ENCODE data around the gene QRFP. TPM values are rescaled to one million over a fixed set of nuclear protein-coding genes. Genes with fewer than 3 reads are reported as not detected.

Gene QRFP
- polyA plus RNA-seq, 3 donors: 0.18 to 0.60 (median 0.21) TPM

DNA sequence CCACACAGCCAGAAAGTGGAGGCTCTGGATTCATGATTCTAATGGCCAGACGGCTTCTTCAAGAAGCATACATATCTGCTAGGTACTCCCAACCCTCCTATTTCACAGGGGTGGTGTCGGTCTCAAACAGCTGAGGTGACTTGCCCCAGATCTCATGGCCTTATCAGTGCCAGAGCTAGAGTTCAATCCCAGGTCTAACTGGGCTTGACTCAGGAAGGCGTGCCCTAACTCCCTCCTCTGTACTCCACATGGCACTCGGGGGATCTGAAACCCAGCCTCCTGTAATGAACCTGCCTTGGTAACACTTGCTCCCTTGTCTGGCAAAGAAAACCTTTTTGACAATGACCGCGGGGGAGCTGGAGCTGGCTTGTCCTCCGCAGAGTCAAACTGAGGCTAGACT lies 2.1 kb downstream of the QRFP start:
- Mint-ChIP-seq H3K36me3 (peaks cover 0 to 15% of the 10 kb centered on the region in 2 donors), H3K9me3 (peaks cover 0 to 1% (median 0%) of the 10 kb centered on the region in 7 donors), H3K27me3 (ENCODE audit: low read depth in 3 of 3) (peaks cover under 1 to 3% (median 1%) of the 10 kb centered on the region in 3 donors), H3K27ac (peak overlapping the region in 1 of 7 donors; percentile 20), H3K4me3 (no peak overlapping the region), H3K4me1 (peaks cover 20% of the 10 kb centered on the region)
- Histone ChIP-seq H3K9ac (ENCODE audit: insufficient read depth, low read length, poor library complexity, severe bottlenecking) (no peak overlapping the region), H2AFZ (ENCODE audit: insufficient read depth, low read depth, low read length, poor library complexity, severe bottlenecking) (no peak overlapping the region), H3K27ac (ENCODE audit: low read depth in 1 of 2, low read length in 2 of 2) (no peak overlapping the region), H3K36me3 (replicated peaks in 1 of 2; ENCODE audit: control insufficient read depth in 1 of 2, insufficient read depth in 2 of 2, low read length in 2 of 2) (peaks cover 4 to 7% of the 10 kb centered on the region in 2 donors), H3K27me3 (ENCODE audit: control insufficient read depth in 2 of 2, insufficient read depth in 2 of 2, low read length in 2 of 2) (no peaks in the 10 kb centered on the region), H4K20me1 (ENCODE audit: insufficient read depth, low read length) (no peaks in the 10 kb centered on the region), H3K4me3 (replicated peaks in 1 of 3; ENCODE audit: low read depth in 2 of 3, low read length in 3 of 3) (no peak overlapping the region), H3K9me3 (replicated peaks in 1 of 2; ENCODE audit: control insufficient read depth in 1 of 2, insufficient read depth in 1 of 2, low read length in 2 of 2) (no peaks in the 10 kb centered on the region), H3K4me2 (replicated peaks; ENCODE audit: extremely low read depth, low read length, poor library complexity, severe bottlenecking) (no peak overlapping the region), H3K4me1 (ENCODE audit: control insufficient read depth in 1 of 2, insufficient read depth in 2 of 2, low read length in 2 of 2) (peaks cover 17 to 18% of the 10 kb centered on the region in 2 donors), H3K79me2 (ENCODE audit: insufficient read depth, low read length) (no peaks in the 10 kb centered on the region)
- 98% methylated on average over 7 of the region's 7 CpGs for WGBS (ENCODE audit: insufficient coverage)
- intact Hi-C loops (cut with micrococcal nuclease): no loop called here
- DNase-seq: no peak
- TF ChIP-seq, protein P1, sequence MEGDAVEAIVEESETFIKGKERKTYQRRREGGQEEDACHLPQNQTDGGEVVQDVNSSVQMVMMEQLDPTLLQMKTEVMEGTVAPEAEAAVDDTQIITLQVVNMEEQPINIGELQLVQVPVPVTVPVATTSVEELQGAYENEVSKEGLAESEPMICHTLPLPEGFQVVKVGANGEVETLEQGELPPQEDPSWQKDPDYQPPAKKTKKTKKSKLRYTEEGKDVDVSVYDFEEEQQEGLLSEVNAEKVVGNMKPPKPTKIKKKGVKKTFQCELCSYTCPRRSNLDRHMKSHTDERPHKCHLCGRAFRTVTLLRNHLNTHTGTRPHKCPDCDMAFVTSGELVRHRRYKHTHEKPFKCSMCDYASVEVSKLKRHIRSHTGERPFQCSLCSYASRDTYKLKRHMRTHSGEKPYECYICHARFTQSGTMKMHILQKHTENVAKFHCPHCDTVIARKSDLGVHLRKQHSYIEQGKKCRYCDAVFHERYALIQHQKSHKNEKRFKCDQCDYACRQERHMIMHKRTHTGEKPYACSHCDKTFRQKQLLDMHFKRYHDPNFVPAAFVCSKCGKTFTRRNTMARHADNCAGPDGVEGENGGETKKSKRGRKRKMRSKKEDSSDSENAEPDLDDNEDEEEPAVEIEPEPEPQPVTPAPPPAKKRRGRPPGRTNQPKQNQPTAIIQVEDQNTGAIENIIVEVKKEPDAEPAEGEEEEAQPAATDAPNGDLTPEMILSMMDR (IDR thresholded peaks at IDR 0.05): no peak

DNA sequence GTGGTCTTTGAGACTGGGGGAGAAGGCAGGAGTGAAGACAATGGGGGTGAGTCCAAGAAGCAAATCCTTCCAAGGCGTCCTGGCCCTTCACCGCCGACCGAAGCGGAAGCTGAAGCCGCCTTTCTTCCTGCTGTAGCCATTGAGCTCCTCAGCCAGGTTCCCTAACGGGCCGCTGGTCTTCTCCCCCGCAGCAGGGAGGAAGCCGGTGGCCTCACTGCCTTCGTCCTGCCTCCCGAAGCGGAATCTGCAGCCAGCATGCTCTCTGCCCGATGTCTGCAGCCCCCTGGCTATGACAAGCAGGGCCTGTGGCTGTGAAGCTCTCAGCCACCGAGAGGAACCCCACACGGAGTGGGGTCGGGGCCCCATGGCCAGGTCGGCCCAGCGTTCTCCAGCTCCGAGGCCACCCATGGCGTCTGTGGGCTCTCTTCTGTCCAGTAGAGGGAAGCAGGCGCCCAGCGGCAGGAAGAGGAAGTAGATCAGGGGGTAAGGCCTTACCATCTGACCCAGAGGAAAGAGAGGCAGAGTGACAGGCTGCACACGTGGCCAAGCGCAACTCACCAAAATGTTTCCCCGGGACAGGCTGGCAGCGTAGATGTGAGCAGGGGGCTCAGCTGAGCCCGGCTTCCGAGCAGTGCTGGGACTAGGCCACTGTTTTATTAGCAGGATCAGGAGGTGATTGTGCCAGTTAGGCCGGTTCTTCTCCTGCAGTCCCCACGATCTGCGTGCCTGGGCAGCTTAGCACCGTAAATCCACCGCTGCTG lies 3.1 kb downstream of the QRFP start:
- H3K4me1 Mint-ChIP-seq: peaks cover 20% of the 10 kb centered on the region
- intact Hi-C loops (cut with micrococcal nuclease): no loop called here
- H3K27ac Mint-ChIP-seq: peak overlapping the region; percentile 89 to 97 (median 91)
- Histone ChIP-seq H3K9me3 (replicated peaks in 1 of 2; ENCODE audit: control insufficient read depth in 1 of 2, insufficient read depth in 1 of 2, low read length in 2 of 2) (no peaks in the 10 kb centered on the region), H3K4me2 (replicated peaks; ENCODE audit: extremely low read depth, low read length, poor library complexity, severe bottlenecking) (peak overlapping the region; percentile 75), H3K4me3 (replicated peaks in 1 of 3; ENCODE audit: low read depth in 2 of 3, low read length in 3 of 3) (peak overlapping the region; percentile 11 to 73 (median 40)), H3K36me3 (replicated peaks in 1 of 2; ENCODE audit: control insufficient read depth in 1 of 2, insufficient read depth in 2 of 2, low read length in 2 of 2) (peaks cover 9 to 11% of the 10 kb centered on the region in 2 donors), H3K27ac (ENCODE audit: low read depth in 1 of 2, low read length in 2 of 2) (peak overlapping the region; percentile 80 to 86), H2AFZ (ENCODE audit: insufficient read depth, low read depth, low read length, poor library complexity, severe bottlenecking) (peak overlapping the region; percentile 90), H3K4me1 (ENCODE audit: control insufficient read depth in 1 of 2, insufficient read depth in 2 of 2, low read length in 2 of 2) (peaks cover 17 to 18% of the 10 kb centered on the region in 2 donors), H3K27me3 (ENCODE audit: control insufficient read depth in 2 of 2, insufficient read depth in 2 of 2, low read length in 2 of 2) (no peaks in the 10 kb centered on the region), H3K9ac (ENCODE audit: insufficient read depth, low read length, poor library complexity, severe bottlenecking) (peak overlapping the region; percentile 64), H3K79me2 (ENCODE audit: insufficient read depth, low read length) (no peaks in the 10 kb centered on the region), H4K20me1 (ENCODE audit: insufficient read depth, low read length) (no peaks in the 10 kb centered on the region)
- 31% methylated on average over 34 of the region's 34 CpGs for WGBS (ENCODE audit: insufficient coverage)
- peaks cover 5 to 22% of the 10 kb centered on the region in 2 donors for H3K36me3 Mint-ChIP-seq
- peak; percentile 74 to 89 (median 84) for DNase-seq
- TF ChIP-seq, protein P1 (IDR thresholded peaks at IDR 0.05): peak; percentile 72
- H3K27me3 Mint-ChIP-seq (ENCODE audit: low read depth in 3 of 3): peaks cover 0 to 2% (median 1%) of the 10 kb centered on the region in 3 donors
- peaks cover 0 to 1% (median 0%) of the 10 kb centered on the region in 7 donors for H3K9me3 Mint-ChIP-seq
- H3K4me3 Mint-ChIP-seq: peak overlapping the region; percentile 88 to 95

Measured in CD14-positive monocyte (primary cell).